ENCODE results near the gene CRADD. TPM values are rescaled to one million over a fixed set of nuclear protein-coding genes. Genes with fewer than 3 reads are reported as not detected.

Gene CRADD
- total and polyA plus RNA-seq, 2 experiments from 2014 or later: 18.6 to 21.5 TPM

GRCh38 chr12:93937812-93938211, 260.6 kb downstream of the CRADD start:
- H3K4me1 ChIP-seq (ENCODE audit: insufficient read depth): peaks cover 5% of the 10 kb centered on the region
- in situ Hi-C loops (cut with MboI): no loop called here
- H3K9me3 ChIP-seq (ENCODE audit: low read depth): no peaks in the 10 kb centered on the region
- TF ChIP-seq EZH2 (IDR thresholded peaks at IDR 0.05; ENCODE audit: insufficient read depth, poor library complexity, severe bottlenecking): no peak
- no peak for TF ChIP-seq EZH2phosphoT487 (IDR thresholded peaks at IDR 0.05; ENCODE audit: insufficient read depth, low read depth)
- H3K9ac ChIP-seq: no peak overlapping the region
- no peaks in the 10 kb centered on the region for H3K9me2 ChIP-seq (ENCODE audit: insufficient read depth)
- H3F3A ChIP-seq (ENCODE audit: insufficient read depth): no peaks in the 10 kb centered on the region
- no peak overlapping the region for H3K27ac ChIP-seq
- H3K79me2 ChIP-seq (ENCODE audit: insufficient read depth): no peaks in the 10 kb centered on the region
- H3K36me3 ChIP-seq (ENCODE audit: low read depth): no peaks in the 10 kb centered on the region
- no peak for DNase-seq
- no peak overlapping the region for H3K4me2 ChIP-seq (ENCODE audit: unreplicated experiment)
- H3K27me3 ChIP-seq (replicated peaks; ENCODE audit: insufficient read depth): no peaks in the 10 kb centered on the region
- H3K4me3 ChIP-seq: no peak overlapping the region
- H2AFZ ChIP-seq: no peak overlapping the region
- H4K20me1 ChIP-seq (ENCODE audit: insufficient read depth): no peaks in the 10 kb centered on the region
- 85 to 90% methylated on average over 7 of the region's 7 CpGs for WGBS, 2 experiments (ENCODE audit: low coverage in 1 of 2, low lambda C conversion rate in 2 of 2, missing lambda C conversion rate in 2 of 2)

DNA sequence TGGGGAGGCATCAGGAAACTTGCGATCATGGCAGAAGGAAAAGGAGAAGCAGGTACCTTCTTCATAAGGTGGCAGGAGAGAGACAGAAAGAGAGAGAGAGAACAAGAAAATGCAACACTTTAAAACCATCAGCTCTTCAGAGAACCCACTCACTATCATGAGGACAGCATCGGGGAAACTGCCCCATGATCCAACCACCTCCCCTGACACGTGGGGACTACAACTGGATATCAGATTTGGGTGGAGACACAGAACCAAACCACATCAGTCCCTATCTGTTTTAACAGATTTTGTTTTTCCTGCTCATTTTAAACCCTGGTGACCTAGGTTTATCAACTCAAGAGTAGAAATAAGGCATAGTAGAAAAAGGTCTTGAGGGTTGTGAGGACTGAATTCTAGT, 261.1 kb downstream of the CRADD start:
- Histone ChIP-seq H3K27ac (peak overlapping the region; percentile 19; the same call in 1 of the 2 replicates), H3K79me2 (ENCODE audit: insufficient read depth) (no peaks in the 10 kb centered on the region), H3F3A (ENCODE audit: insufficient read depth) (peaks cover 2% of the 10 kb centered on the region; the same call in 1 of the 2 replicates), H3K9me3 (ENCODE audit: low read depth) (no peaks in the 10 kb centered on the region), H3K4me1 (ENCODE audit: insufficient read depth) (peaks cover 7% of the 10 kb centered on the region), H3K4me3 (no peak overlapping the region), H3K9ac (no peak overlapping the region), H2AFZ (no peak overlapping the region), H4K20me1 (ENCODE audit: insufficient read depth) (no peaks in the 10 kb centered on the region), H3K4me2 (ENCODE audit: unreplicated experiment) (no peak overlapping the region), H3K27me3 (replicated peaks; ENCODE audit: insufficient read depth) (no peaks in the 10 kb centered on the region), H3K9me2 (ENCODE audit: insufficient read depth) (no peaks in the 10 kb centered on the region), H3K36me3 (ENCODE audit: low read depth) (no peaks in the 10 kb centered on the region)
- in situ Hi-C loops (cut with MboI): no loop called here
- no peak for TF ChIP-seq EZH2 (IDR thresholded peaks at IDR 0.05; ENCODE audit: insufficient read depth, poor library complexity, severe bottlenecking)
- TF ChIP-seq EZH2phosphoT487 (IDR thresholded peaks at IDR 0.05; ENCODE audit: insufficient read depth, low read depth): no peak
- no peak for DNase-seq
- WGBS, 2 experiments (ENCODE audit: low coverage in 1 of 2, low lambda C conversion rate in 2 of 2, missing lambda C conversion rate in 2 of 2): 80 to 88% methylated on average over 3 of the region's 3 CpGs

DNA sequence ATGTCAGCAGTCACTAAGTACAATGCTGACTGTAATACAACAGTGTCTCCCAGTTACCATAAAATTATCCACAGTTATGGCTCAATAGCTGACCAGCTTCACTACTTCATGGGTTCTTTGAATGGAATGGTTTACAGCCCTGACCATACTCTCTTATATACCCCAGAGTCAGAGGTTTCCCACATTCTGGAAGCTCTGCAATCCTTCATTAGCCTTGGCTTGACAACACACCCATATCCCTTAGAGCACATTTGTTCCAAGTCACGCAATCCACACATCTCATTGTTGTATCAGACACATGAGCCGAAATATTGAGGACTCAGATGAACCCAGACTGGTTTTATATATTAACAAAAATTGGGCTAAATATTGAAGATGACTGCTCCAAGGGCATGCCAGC, 261.8 kb downstream of the CRADD start:
- H2AFZ ChIP-seq: no peak overlapping the region
- no peak overlapping the region for H3K9ac ChIP-seq
- H4K20me1 ChIP-seq (ENCODE audit: insufficient read depth): no peaks in the 10 kb centered on the region
- DNase-seq: peak; percentile 39
- 41 to 55% methylated on average over 2 of the region's 2 CpGs for WGBS, 2 experiments (ENCODE audit: low coverage in 1 of 2, low lambda C conversion rate in 2 of 2, missing lambda C conversion rate in 2 of 2)
- in situ Hi-C loops (cut with MboI): no loop called here
- no peaks in the 10 kb centered on the region for H3K27me3 ChIP-seq (replicated peaks; ENCODE audit: insufficient read depth)
- no peak overlapping the region for H3K4me2 ChIP-seq (ENCODE audit: unreplicated experiment)
- no peaks in the 10 kb centered on the region for H3K9me2 ChIP-seq (ENCODE audit: insufficient read depth)
- peak overlapping the region; percentile 19; the same call in 1 of the 2 replicates for H3K27ac ChIP-seq
- H3K4me3 ChIP-seq: no peak overlapping the region
- peaks cover 5% of the 10 kb centered on the region; the same call in 1 of the 2 replicates for H3F3A ChIP-seq (ENCODE audit: insufficient read depth)
- no peaks in the 10 kb centered on the region for H3K79me2 ChIP-seq (ENCODE audit: insufficient read depth)
- peaks cover 13% of the 10 kb centered on the region for H3K4me1 ChIP-seq (ENCODE audit: insufficient read depth)
- H3K36me3 ChIP-seq (ENCODE audit: low read depth): no peaks in the 10 kb centered on the region
- no peaks in the 10 kb centered on the region for H3K9me3 ChIP-seq (ENCODE audit: low read depth)
- TF ChIP-seq EZH2 (IDR thresholded peaks at IDR 0.05; ENCODE audit: insufficient read depth, poor library complexity, severe bottlenecking) (no peak), EZH2phosphoT487 (IDR thresholded peaks at IDR 0.05; ENCODE audit: insufficient read depth, low read depth) (no peak)

DNA sequence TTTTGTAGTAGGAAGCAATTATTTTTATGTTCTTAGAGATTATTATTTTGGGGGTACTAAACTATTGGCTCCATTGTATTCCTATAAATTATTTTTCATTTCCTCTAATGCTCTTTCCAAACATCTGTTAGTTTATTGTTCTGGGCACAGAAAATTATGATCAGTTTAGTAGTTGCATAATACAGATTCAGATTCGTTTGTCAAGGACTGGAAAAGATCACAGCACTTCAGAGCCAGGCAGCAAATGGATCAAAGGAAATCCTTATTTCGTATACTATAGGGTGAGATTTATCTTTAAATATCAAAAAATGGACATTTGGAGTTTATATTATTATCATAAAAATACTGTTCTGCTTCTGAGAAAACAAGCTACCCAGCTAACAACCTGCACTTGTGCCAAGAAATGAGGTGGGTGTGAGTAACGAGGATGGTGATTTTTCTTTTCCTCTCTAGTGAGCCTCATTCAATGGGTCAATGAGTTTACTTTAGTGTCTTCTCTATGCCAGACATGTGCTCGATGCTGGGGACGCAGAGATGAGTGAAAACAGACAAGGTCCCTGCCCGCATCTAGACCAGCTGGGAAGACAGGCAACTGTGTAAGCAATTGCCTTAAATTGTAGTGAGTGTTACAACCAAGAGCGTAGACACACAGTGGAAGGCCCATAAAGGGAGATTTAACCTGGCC, 262.6 kb downstream of the CRADD start:
- H3K4me3 ChIP-seq: no peak overlapping the region
- no peak overlapping the region for H3K4me2 ChIP-seq (ENCODE audit: unreplicated experiment)
- H3K9me3 ChIP-seq (ENCODE audit: low read depth): no peaks in the 10 kb centered on the region
- H3K9ac ChIP-seq: no peak overlapping the region
- H2AFZ ChIP-seq: no peak overlapping the region
- in situ Hi-C loops (cut with MboI): no loop called here
- no peaks in the 10 kb centered on the region for H4K20me1 ChIP-seq (ENCODE audit: insufficient read depth)
- no peak for TF ChIP-seq EZH2 (IDR thresholded peaks at IDR 0.05; ENCODE audit: insufficient read depth, poor library complexity, severe bottlenecking)
- no peak for TF ChIP-seq EZH2phosphoT487 (IDR thresholded peaks at IDR 0.05; ENCODE audit: insufficient read depth, low read depth)
- no peaks in the 10 kb centered on the region for H3K9me2 ChIP-seq (ENCODE audit: insufficient read depth)
- 34 to 35% methylated on average over 7 of the region's 7 CpGs for WGBS, 2 experiments (ENCODE audit: low coverage in 1 of 2, low lambda C conversion rate in 2 of 2, missing lambda C conversion rate in 2 of 2)
- peaks cover 9% of the 10 kb centered on the region for H3F3A ChIP-seq (ENCODE audit: insufficient read depth)
- peak; percentile 27 for DNase-seq
- H3K4me1 ChIP-seq (ENCODE audit: insufficient read depth): peaks cover 21% of the 10 kb centered on the region
- H3K79me2 ChIP-seq (ENCODE audit: insufficient read depth): no peaks in the 10 kb centered on the region
- no peaks in the 10 kb centered on the region for H3K27me3 ChIP-seq (replicated peaks; ENCODE audit: insufficient read depth)
- no peak overlapping the region; the same call in 1 of the 2 replicates for H3K27ac ChIP-seq
- no peaks in the 10 kb centered on the region for H3K36me3 ChIP-seq (ENCODE audit: low read depth)

Data from GM23248 (cell line).